HG02943 (cell line): ENCODE results near the gene ADGRG1.

Source experiments
- ATAC-seq: cut with Tn5 transposase; IDR thresholded peaks from one replicate; pipeline ENCODE4 v1.9.1; 2021; ENCODE audit warnings: mild to moderate bottlenecking, low read depth, moderate library complexity; ENCODE audit not compliant: unreplicated experiment

Gene ADGRG1

GRCh38 chr16:57604177-57604576 is 24.3 kb upstream of the ADGRG1 start:
- ATAC-seq = no peak

GRCh38 chr16:57606147-57606846 is 22.1 kb upstream of the ADGRG1 start:
- no peak for ATAC-seq

- no peak for ATAC-seq
Observed at GRCh38 chr16:57606847-57607501, 21.5 kb upstream of the ADGRG1 start.

- ATAC-seq = no peak
Observed at GRCh38 chr16:57607676-57608461, 20.6 kb upstream of the ADGRG1 start.

GRCh38 chr16:57608462-57609113 is 19.8 kb upstream of the ADGRG1 start:
- no peak for ATAC-seq

- peak; percentile 90 for ATAC-seq
Observed at GRCh38 chr16:57609541-57610401, 18.7 kb upstream of the ADGRG1 start.

- no peak for ATAC-seq
Observed at GRCh38 chr16:57610611-57611010, 17.8 kb upstream of the ADGRG1 start.

GRCh38 chr16:57611181-57611580 is 17.2 kb upstream of the ADGRG1 start:
- no peak for ATAC-seq

- no peak for ATAC-seq
Observed at GRCh38 chr16:57611706-57612105, 16.7 kb upstream of the ADGRG1 start.

- no peak for ATAC-seq
Observed at GRCh38 chr16:57612494-57612893, 15.9 kb upstream of the ADGRG1 start.

GRCh38 chr16:57613514-57613913 is 14.9 kb upstream of the ADGRG1 start:
- ATAC-seq = no peak

- ATAC-seq = no peak
Observed at GRCh38 chr16:57614536-57614935, 13.9 kb upstream of the ADGRG1 start.

GRCh38 chr16:57614944-57615343 is 13.5 kb upstream of the ADGRG1 start:
- no peak for ATAC-seq

GRCh38 chr16:57615813-57616212 is 12.6 kb upstream of the ADGRG1 start:
- ATAC-seq = no peak

- no peak for ATAC-seq
Observed at GRCh38 chr16:57616241-57616640, 12.2 kb upstream of the ADGRG1 start.

GRCh38 chr16:57616876-57617275 is 11.6 kb upstream of the ADGRG1 start:
- no peak for ATAC-seq

- ATAC-seq = no peak
Observed at GRCh38 chr16:57617604-57618111, 10.8 kb upstream of the ADGRG1 start.

- ATAC-seq = no peak
Observed at GRCh38 chr16:57618296-57619132, 9.9 kb upstream of the ADGRG1 start.

GRCh38 chr16:57619133-57619605 is 9.3 kb upstream of the ADGRG1 start:
- no peak for ATAC-seq
